SH-SY5Y (cell line): ENCODE data around the gene USH1G.

ENCODE experiments used
- GATA2 ChIP-seq: IDR thresholded peaks from 2 replicates; pipeline ENCODE4 v1.6.1; 2011; ENCODE audit warnings: mild to moderate bottlenecking, low read depth, low read length
- GATA3 ChIP-seq: IDR thresholded peaks from 2 replicates; pipeline ENCODE4 v1.6.1; 2011; ENCODE audit warnings: low read depth, mild to moderate bottlenecking, low read length, moderate library complexity

DNA sequence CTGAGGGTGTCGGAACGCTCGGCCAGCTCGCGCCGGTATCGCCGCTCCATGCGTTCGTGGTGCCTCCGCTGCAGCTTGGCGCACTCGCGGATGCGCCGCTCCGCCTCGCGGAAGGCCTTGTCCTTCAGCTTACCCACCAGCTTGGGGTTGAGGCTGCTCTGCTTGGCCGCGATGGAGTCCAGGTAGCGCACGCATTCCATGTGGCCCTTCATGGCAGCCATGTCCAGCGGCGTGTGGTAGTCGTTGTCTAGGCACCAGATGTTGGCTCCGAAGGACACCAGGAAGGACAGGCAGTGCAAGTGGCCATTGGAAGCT lies 2.8 kb downstream of the USH1G start:
- no peak for TF ChIP-seq GATA2
- TF ChIP-seq GATA3 = no peak
